Endodermal cell (in vitro differentiated cells): Measurements from ENCODE around the gene RAB40C. TPM values are rescaled to one million over a fixed set of nuclear protein-coding genes. Genes with fewer than 3 reads are reported as not detected.
A peak's percentile ranks its signal among the peaks of the same experiment; 100 is the strongest.

Experiments used
- DNase-seq: peaks from one replicate; pipeline ENCODE4 v3.0.0-alpha.2; 2017
- H3K27ac ChIP-seq: 2 replicates; pipeline ENCODE4 v1.5.1; 2013; ENCODE audit warnings: mild to moderate bottlenecking, low read depth, low read length, moderate library complexity
- H3K27me3 ChIP-seq: 2 replicates; pipeline ENCODE4 v1.6.1; 2013; ENCODE audit warnings: mild to moderate bottlenecking, low read length, moderate library complexity; ENCODE audit not compliant: insufficient read depth, control insufficient read depth, poor library complexity, severe bottlenecking
- H3K36me3 ChIP-seq: 2 replicates; pipeline ENCODE4 v1.7.0; 2013; ENCODE audit warnings: mild to moderate bottlenecking, low read length, moderate library complexity; ENCODE audit not compliant: control insufficient read depth, insufficient read depth
- H3K4me1 ChIP-seq: one replicate; pipeline ENCODE4 v1.7.0; 2013; ENCODE audit warnings: low read length; ENCODE audit not compliant: control insufficient read depth, insufficient read depth
- H3K4me3 ChIP-seq: 2 replicates; pipeline ENCODE4 v1.5.1; 2013; ENCODE audit warnings: mild to moderate bottlenecking, low read length, moderate library complexity
- H3K9ac ChIP-seq: 2 replicates; pipeline ENCODE4 v1.6.1; 2013; ENCODE audit warnings: mild to moderate bottlenecking, low read length, moderate library complexity; ENCODE audit not compliant: poor library complexity, severe bottlenecking; ENCODE audit errors: extremely low read depth
- H3K9me3 ChIP-seq: 2 replicates; pipeline ENCODE4 v1.6.1; 2013; ENCODE audit warnings: mild to moderate bottlenecking, low read length, moderate library complexity; ENCODE audit not compliant: control insufficient read depth
- H3K27ac Mint-ChIP-seq: 2 replicates; pipeline ENCODE4 v1.8.0; 2020; ENCODE audit warnings: mixed read lengths
- H3K27me3 Mint-ChIP-seq: 2 replicates; pipeline ENCODE4 v1.8.0; 2021; ENCODE audit warnings: mild to moderate bottlenecking, mixed read lengths; ENCODE audit not compliant: insufficient read depth
- H3K36me3 Mint-ChIP-seq: 2 replicates; pipeline ENCODE4 v1.8.0; 2020; ENCODE audit warnings: low read depth, mixed read lengths
- H3K4me1 Mint-ChIP-seq: 2 replicates; pipeline ENCODE4 v1.8.0; 2020; ENCODE audit warnings: mixed read lengths
- H3K4me3 Mint-ChIP-seq: 2 replicates; pipeline ENCODE4 v1.8.0; 2020; ENCODE audit warnings: mild to moderate bottlenecking, moderate library complexity, mixed read lengths
- H3K9me3 Mint-ChIP-seq: 2 replicates; pipeline ENCODE4 v1.8.0; 2020; ENCODE audit warnings: mild to moderate bottlenecking, mixed read lengths
- WGBS, 2 experiments: methylation state at CpG; one replicate each; pipeline versions ENCODE4 v1.1.5 to v1.1.7; 2013; ENCODE audit warnings: missing lambda C conversion rate in 2 of 2, mixed read lengths in 1 of 2; ENCODE audit not compliant: insufficient coverage in 1 of 2, insufficient read length in 1 of 2; 5-methylcytosine and 5-hydroxymethylcytosine counted together
- total RNA-seq, 2 donors: library from RNA; stranded (reverse); fragmentation: NEBNext Ultra II Directional in 1 of 2; extraction: Animal tissue kit (Norgen Biotek cat#: 25700) in 1 of 2; gene quantifications; 2 replicates in 1 of 2; 3 replicates in 1 of 2; pipeline ENCODE4 v1.2.1, GENCODE V29; 2021
- TF ChIP-seq, protein P1 (sequence below): fragments of 200-600 bp; sonication (generic); conservative IDR thresholded peaks from 2 replicates; pipeline ENCODE4 v1.5.0; 2021; ENCODE audit warnings: antibody characterized with exemption, mild to moderate bottlenecking

The RAB40C gene
- total RNA-seq, 2 donors from 2014 or later = 21.3 to 25.9 TPM

DNA sequence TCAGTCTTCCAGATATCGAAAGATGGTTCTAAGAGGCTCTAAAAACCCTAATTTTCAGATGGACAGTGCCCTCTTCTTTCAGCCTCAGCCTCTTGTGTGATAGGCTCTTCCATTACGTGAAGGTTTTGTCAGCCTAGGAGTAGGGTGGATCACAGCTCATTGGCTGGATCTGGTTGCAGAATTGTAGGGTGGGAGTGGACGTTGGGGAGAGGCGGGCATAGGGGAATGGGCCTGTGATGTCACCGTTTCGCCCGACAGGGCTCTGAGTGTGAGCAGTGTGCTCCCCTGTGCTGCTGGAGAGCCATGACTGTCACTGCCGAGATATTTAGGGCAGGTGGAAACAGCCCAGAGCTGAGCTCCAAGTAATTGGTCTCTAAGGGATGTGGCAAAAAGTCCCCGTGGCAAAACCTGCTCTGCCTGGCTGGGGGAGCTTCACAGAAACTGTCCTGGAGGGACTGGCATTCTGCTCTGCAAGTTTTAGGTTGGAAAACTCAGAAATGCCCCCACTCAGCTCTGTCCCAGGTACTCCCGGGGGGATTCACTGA lies 34.7 kb downstream of the RAB40C start:
- Histone ChIP-seq H3K27me3 (no peaks in the 10 kb centered on the region), H3K36me3 (no peaks in the 10 kb centered on the region), H3K9me3 (no peaks in the 10 kb centered on the region), H3K4me3 (no peak overlapping the region), H3K4me1 (no peaks in the 10 kb centered on the region), H3K9ac (no peak overlapping the region), H3K27ac (no peak overlapping the region)
- no peaks in the 10 kb centered on the region for H3K27me3 Mint-ChIP-seq
- TF ChIP-seq, protein P1, sequence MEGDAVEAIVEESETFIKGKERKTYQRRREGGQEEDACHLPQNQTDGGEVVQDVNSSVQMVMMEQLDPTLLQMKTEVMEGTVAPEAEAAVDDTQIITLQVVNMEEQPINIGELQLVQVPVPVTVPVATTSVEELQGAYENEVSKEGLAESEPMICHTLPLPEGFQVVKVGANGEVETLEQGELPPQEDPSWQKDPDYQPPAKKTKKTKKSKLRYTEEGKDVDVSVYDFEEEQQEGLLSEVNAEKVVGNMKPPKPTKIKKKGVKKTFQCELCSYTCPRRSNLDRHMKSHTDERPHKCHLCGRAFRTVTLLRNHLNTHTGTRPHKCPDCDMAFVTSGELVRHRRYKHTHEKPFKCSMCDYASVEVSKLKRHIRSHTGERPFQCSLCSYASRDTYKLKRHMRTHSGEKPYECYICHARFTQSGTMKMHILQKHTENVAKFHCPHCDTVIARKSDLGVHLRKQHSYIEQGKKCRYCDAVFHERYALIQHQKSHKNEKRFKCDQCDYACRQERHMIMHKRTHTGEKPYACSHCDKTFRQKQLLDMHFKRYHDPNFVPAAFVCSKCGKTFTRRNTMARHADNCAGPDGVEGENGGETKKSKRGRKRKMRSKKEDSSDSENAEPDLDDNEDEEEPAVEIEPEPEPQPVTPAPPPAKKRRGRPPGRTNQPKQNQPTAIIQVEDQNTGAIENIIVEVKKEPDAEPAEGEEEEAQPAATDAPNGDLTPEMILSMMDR = no peak
- H3K27ac Mint-ChIP-seq = no peak overlapping the region
- no peaks in the 10 kb centered on the region for H3K9me3 Mint-ChIP-seq
- peaks cover 10% of the 10 kb centered on the region for H3K4me1 Mint-ChIP-seq
- no peak overlapping the region for H3K4me3 Mint-ChIP-seq
- no peak for DNase-seq
- WGBS, 2 experiments = 86 to 90% methylated on average over 9 to 10 of the region's 10 CpGs
- H3K36me3 Mint-ChIP-seq = peaks cover 10% of the 10 kb centered on the region

DNA sequence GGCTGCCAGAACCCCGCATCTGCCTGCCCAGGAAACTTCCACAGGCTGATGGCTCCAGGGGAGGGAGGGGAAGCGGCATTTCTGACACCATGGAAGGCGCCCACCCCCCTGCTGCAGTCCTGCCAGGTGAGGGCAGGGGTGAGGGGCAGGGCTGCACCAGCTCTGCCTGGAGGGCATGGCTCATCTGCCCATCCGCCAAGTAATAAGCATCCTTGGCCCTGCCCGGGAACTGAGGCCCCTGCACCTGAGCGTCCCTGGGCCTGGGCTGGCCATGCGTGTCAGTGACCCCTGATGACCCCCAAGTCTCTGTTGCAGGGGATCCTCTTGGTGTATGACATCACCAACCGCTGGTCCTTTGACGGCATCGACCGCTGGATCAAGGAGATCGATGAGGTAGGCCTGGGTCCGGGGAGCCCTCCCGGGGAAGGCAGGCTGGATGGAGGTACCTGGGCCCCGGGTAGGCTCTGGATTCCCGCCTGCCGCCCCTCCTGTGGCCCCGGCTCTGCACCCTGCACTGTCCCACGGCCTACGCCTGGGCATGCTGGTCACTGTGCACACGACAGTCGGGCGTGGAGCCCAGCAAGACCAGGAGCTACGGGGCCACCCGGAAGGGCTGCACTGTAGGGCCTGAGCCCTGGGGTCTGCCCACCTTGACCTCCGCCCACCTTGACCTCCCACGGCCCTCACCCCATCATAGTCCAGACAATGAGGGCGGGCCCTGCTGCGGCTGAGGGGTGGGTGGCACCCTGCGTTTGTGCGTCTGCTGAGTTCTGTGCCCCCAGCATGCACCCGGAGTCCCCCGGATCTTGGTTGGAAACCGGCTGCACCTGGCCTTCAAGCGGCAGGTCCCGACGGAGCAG lies 35.5 kb downstream of the RAB40C start:
- H3K4me3 ChIP-seq = no peak overlapping the region
- H3K27ac ChIP-seq = no peak overlapping the region
- H3K9ac ChIP-seq = no peak overlapping the region
- peaks cover 6% of the 10 kb centered on the region for H3K4me1 ChIP-seq
- H3K9me3 ChIP-seq = no peaks in the 10 kb centered on the region
- TF ChIP-seq, protein P1 = no peak
- 93% methylated on average over 25 to 37 of the region's 37 CpGs for WGBS, 2 experiments
- no peak for DNase-seq
- no peaks in the 10 kb centered on the region for H3K27me3 ChIP-seq
- no peaks in the 10 kb centered on the region for H3K27me3 Mint-ChIP-seq
- H3K36me3 ChIP-seq = no peaks in the 10 kb centered on the region
- peaks cover 10% of the 10 kb centered on the region for H3K4me1 Mint-ChIP-seq
- H3K4me3 Mint-ChIP-seq = no peak overlapping the region
- H3K27ac Mint-ChIP-seq = no peak overlapping the region
- no peaks in the 10 kb centered on the region for H3K9me3 Mint-ChIP-seq
- peaks cover 10% of the 10 kb centered on the region for H3K36me3 Mint-ChIP-seq

DNA sequence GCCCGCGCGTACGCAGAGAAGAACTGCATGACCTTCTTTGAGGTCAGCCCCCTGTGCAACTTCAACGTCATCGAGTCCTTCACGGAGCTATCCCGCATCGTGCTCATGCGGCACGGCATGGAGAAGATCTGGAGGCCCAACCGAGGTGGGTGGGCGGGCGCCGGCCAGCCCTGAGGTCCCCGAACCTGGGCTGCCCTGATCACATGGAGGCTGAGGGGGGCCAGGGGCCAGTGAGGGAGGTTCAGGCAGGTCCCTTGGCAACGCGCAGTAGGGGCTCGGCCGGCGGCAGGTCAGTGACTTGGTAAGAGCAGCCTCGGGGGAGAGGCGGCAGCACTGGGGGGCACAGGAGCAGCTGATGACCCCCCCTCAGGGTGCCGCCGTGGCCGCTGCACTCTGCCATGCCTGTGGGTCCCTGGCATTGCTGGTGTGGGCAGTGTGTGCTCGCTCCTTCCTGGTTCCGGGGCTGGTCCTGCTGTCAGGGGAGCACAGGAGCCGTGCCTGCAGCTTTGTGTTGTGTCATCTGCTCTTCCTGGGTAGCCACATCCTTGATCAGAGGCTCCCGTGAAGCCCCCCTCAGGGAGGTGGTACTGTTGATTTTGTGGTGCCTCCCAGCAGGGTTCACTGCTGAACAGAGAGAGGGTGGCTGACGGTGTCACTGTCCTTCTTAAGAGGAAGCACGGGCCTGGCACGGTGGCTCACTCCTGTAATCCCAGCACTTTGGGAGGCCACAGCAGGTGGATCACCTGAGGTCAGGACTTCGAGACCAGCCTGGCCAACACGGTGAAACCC lies 36.3 kb downstream of the RAB40C start:
- no peaks in the 10 kb centered on the region for H3K9me3 Mint-ChIP-seq
- Histone ChIP-seq H3K9ac (no peak overlapping the region), H3K4me3 (no peak overlapping the region), H3K27ac (no peak overlapping the region), H3K9me3 (no peaks in the 10 kb centered on the region), H3K4me1 (peaks cover 9% of the 10 kb centered on the region), H3K36me3 (no peaks in the 10 kb centered on the region), H3K27me3 (no peaks in the 10 kb centered on the region)
- H3K36me3 Mint-ChIP-seq = peaks cover 10% of the 10 kb centered on the region
- H3K4me3 Mint-ChIP-seq = no peak overlapping the region
- H3K4me1 Mint-ChIP-seq = peaks cover 10% of the 10 kb centered on the region
- no peaks in the 10 kb centered on the region for H3K27me3 Mint-ChIP-seq
- peak overlapping the region; percentile 39 for H3K27ac Mint-ChIP-seq
- no peak for DNase-seq
- TF ChIP-seq, protein P1 = no peak
- 95 to 98% methylated on average over 30 to 35 of the region's 35 CpGs for WGBS, 2 experiments
